Parathyroid adenoma (tissue), 2 donors: Measurements from ENCODE around the gene COASY.
"Not testable (repeated sequence)": the region's sequence is repeated elsewhere in the genome, so short reads cannot be mapped to it uniquely, and the experiment has no call there.

Experiments
- H2AFZ ChIP-seq: fragments of 300-600 bp; sonication (generic); one replicate; pipeline ENCODE4 v1.7.0; 2017; ENCODE audit warnings: antibody characterized with exemption, mild to moderate bottlenecking
- H3K27ac ChIP-seq: fragments of 300-600 bp; sonication (generic); one replicate; pipeline ENCODE4 v1.7.0; 2017
- H3K27me3 ChIP-seq: fragments of 300-600 bp; sonication (generic); one replicate; pipeline ENCODE4 v1.7.0; 2017; ENCODE audit warnings: low read length; ENCODE audit not compliant: control insufficient read depth, insufficient read depth
- H3K36me3 ChIP-seq: fragments of 300-600 bp; sonication (generic); one replicate; pipeline ENCODE4 v1.7.0; 2017; ENCODE audit warnings: low read length; ENCODE audit not compliant: control insufficient read depth, insufficient read depth
- H3K4me1 ChIP-seq: fragments of 300-600 bp; sonication (generic); one replicate; pipeline ENCODE4 v1.7.0; 2017; ENCODE audit warnings: control low read depth
- H3K4me2 ChIP-seq: fragments of 300-600 bp; sonication (generic); one replicate; pipeline ENCODE4 v1.7.0; 2017; ENCODE audit warnings: low read length
- H3K4me3 ChIP-seq: fragments of 300-600 bp; sonication (generic); one replicate; pipeline ENCODE4 v1.7.0; 2017; ENCODE audit warnings: low read depth, low read length
- H3K79me2 ChIP-seq: fragments of 300-600 bp; sonication (generic); one replicate; pipeline ENCODE4 v1.7.0; 2017; ENCODE audit warnings: control low read depth
- H3K9ac ChIP-seq: fragments of 300-600 bp; sonication (generic); one replicate; pipeline ENCODE4 v1.7.0; 2017; ENCODE audit warnings: mild to moderate bottlenecking
- H3K9me3 ChIP-seq: fragments of 300-600 bp; sonication (generic); one replicate; pipeline ENCODE4 v1.7.0; 2017; ENCODE audit warnings: low read length; ENCODE audit not compliant: control insufficient read depth
- TF ChIP-seq, protein P1 (sequence below): fragments of 300-600 bp; sonication (generic); IDR thresholded peaks from one replicate; pipeline ENCODE4 v1.7.0; 2017; ENCODE audit warnings: antibody characterized with exemption, mild to moderate bottlenecking
- donor health status: primary hyperparathyroidism.

The COASY gene

DNA sequence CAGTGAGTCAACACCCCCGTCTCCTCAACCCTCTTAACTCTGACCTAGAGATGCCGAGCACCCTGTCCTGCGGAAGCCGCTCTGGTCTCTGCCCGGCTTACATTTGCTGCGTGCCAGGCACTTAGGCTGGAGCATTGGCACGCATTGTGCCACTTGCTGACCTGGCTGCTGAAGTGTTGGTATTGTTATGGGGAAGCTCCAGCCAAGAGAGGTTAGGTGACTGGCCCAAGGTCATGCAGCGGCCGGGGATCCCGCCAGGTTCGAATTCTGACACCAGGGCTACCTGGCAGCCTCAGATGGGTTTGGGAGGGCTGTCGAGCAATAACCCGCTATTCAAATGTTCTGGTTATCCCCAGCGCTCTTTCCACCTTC lies 14.3 kb upstream of the COASY start:
- H3K9ac ChIP-seq = no peak overlapping the region
- H3K4me2 ChIP-seq = no peak overlapping the region
- no peak overlapping the region for H3K27ac ChIP-seq
- H3K36me3 ChIP-seq = no peaks in the 10 kb centered on the region
- no peaks in the 10 kb centered on the region for H3K27me3 ChIP-seq
- H3K4me1 ChIP-seq = no peaks in the 10 kb centered on the region
- H3K9me3 ChIP-seq = no peaks in the 10 kb centered on the region
- peak overlapping the region; percentile 69 for H2AFZ ChIP-seq
- no peaks in the 10 kb centered on the region for H3K79me2 ChIP-seq
- no peak overlapping the region for H3K4me3 ChIP-seq
- TF ChIP-seq, protein P1, sequence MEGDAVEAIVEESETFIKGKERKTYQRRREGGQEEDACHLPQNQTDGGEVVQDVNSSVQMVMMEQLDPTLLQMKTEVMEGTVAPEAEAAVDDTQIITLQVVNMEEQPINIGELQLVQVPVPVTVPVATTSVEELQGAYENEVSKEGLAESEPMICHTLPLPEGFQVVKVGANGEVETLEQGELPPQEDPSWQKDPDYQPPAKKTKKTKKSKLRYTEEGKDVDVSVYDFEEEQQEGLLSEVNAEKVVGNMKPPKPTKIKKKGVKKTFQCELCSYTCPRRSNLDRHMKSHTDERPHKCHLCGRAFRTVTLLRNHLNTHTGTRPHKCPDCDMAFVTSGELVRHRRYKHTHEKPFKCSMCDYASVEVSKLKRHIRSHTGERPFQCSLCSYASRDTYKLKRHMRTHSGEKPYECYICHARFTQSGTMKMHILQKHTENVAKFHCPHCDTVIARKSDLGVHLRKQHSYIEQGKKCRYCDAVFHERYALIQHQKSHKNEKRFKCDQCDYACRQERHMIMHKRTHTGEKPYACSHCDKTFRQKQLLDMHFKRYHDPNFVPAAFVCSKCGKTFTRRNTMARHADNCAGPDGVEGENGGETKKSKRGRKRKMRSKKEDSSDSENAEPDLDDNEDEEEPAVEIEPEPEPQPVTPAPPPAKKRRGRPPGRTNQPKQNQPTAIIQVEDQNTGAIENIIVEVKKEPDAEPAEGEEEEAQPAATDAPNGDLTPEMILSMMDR = no peak

DNA sequence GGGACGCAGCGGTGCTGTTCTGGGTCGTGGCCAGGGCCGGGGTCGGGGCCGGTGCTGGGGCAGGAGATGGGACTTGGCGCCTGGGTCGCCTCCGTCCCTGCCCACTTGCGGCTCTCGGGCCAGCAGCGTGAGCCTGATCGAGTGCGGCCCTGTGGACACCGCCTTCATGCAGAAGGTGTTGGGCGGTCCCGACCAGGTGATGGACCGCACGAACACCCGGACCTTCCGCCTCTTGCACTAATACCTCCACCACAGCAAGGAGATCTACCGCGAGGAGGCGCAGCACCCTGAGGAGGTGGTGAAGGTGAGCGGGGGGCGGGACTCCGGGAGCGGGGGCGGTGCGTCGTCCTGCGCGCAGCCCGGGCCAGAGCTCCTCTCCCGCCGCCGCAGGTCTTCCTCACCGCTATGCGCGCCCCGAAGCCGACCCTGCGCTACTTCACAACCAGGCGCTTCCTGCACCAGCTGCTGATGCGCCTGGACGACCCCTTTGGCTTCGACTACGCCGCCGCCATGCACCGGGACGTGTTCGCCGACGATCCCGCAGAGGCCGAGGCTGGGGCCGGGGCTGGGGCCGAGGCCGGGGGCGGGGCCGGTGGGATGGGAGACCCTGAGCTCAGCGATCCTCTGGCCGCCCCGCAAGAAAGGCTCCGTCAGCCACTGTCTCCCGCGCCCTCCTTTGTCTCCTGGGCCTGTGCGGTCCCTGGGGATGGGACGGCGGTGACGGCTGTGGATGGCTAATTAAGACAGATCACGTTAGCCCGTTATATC lies 13.7 kb upstream of the COASY start:
- peaks cover 2% of the 10 kb centered on the region for H3K4me1 ChIP-seq
- H3K4me2 ChIP-seq = peak overlapping the region; percentile 58
- no peak overlapping the region for H3K9ac ChIP-seq
- H3K27me3 ChIP-seq = no peaks in the 10 kb centered on the region
- H2AFZ ChIP-seq = peak overlapping the region; percentile 69
- no peaks in the 10 kb centered on the region for H3K36me3 ChIP-seq
- H3K79me2 ChIP-seq = no peaks in the 10 kb centered on the region
- H3K4me3 ChIP-seq = peak overlapping the region; percentile 46
- TF ChIP-seq, protein P1 = peak; percentile 35
- no peaks in the 10 kb centered on the region for H3K9me3 ChIP-seq
- no peak overlapping the region for H3K27ac ChIP-seq

DNA sequence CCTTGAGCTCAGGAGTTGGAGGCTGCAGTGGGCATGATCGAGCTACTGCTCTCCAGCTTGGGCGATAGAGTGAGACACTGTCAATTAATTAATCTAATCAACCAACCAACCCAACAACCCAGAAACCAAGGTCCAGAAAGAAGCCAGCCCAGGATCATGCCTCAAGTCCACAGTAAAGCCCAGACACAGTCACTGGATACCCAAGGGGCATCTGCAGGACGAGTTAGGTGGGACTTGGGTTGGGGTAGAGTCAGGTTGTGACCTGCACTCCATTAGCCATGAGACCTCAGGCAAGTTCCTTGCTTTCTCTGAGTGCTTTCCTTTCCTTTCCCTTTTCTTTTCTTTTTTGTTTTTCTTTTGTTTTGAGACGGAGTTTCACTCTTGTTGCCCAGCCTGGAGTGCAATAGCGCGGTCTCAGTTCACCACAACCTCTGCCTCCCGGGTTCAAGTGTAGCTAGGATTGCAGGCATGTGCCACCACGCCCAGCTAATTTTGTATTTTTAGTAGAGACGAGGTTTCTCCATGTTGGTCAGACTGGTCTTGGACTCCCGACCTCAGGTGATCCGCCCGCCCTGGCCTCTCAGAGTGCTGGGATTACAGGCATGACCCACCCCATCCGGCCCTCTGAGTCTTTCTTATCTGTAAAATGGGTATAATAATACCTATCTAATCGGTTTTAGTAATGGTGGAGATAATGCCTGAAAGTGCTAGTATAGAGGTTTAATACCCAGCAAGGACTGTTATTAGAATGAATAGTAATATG lies 12.8 kb upstream of the COASY start:
- Histone ChIP-seq H2AFZ (no peak overlapping the region), H3K4me2 (no peak overlapping the region), H3K4me1 (peaks cover 4% of the 10 kb centered on the region), H3K27me3 (no peaks in the 10 kb centered on the region), H3K9ac (no peak overlapping the region), H3K36me3 (no peaks in the 10 kb centered on the region), H3K4me3 (no peak overlapping the region), H3K27ac (no peak overlapping the region), H3K9me3 (no peaks in the 10 kb centered on the region), H3K79me2 (no peaks in the 10 kb centered on the region)
- TF ChIP-seq, protein P1 = no peak

DNA sequence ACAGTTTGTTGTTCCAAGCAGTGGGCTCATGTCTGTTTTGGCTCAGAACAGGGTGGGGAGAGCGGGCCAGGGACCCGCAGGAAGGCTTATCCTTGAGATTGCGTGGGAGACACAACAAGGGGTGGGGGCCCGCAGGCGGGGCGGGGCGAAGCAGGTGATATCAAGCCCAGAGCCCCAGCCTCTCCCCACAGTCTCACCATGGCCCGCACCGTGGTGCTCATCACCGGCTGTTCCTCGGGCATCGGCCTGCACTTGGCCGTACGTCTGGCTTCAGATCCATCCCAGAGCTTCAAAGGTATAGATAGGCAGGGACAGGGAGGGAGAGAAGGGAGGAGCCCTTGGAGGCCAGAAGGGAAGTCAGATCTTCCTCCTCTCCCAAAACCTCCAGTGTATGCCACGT lies 9.2 kb upstream of the COASY start, which contains the start of gene HSD17B1:
Gene HSD17B1, plus strand, starts transcription at position 188 of the 400 bp plus-strand sequence. Its CDS starts 11 bp downstream, at position 199.
- Histone ChIP-seq H3K4me3 (peak within 1 kb of the TSS; percentile 96), H3K4me2 (peak within 1 kb of the TSS; percentile 97), H3K27ac (peak within 1 kb of the TSS; percentile 89)
- H3K9ac ChIP-seq, H3K79me2 ChIP-seq, H3K27me3 ChIP-seq, H3K36me3 ChIP-seq, H3K9me3 ChIP-seq, H3K4me1 ChIP-seq, H2AFZ ChIP-seq: not testable (repeated sequence)

DNA sequence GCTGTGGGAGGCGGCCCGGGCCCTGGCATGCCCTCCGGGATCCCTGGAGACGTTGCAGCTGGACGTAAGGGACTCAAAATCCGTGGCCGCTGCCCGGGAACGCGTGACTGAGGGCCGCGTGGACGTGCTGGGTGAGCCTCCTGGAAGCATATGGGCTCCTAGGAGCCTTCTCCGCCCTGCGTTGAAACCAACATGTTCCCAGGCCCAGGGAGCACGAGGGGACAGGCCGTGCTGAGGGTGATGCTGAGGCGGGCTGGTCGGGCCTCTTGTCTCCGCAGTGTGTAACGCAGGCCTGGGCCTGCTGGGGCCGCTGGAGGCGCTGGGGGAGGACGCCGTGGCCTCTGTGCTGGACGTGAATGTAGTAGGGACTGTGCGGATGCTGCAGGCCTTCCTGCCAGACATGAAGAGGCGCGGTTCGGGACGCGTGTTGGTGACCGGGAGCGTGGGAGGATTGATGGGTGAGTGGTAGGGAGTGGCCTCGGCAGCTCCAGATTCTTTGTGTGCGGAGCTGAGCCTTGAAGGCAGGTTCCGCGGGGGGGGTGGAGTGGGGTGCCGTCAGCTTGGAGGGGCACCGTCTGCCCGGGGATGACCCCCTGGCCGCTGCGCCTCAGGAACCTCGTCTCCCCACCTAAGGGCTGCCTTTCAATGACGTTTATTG lies 8.7 kb upstream of the COASY start:
- Histone ChIP-seq H3K27ac (no peak overlapping the region), H3K9ac (no peak overlapping the region)

More for the DNA sequence above, 8.7 kb upstream of the COASY start:
- H3K4me2 ChIP-seq = no peak overlapping the region
- H3K27me3 ChIP-seq = no peaks in the 10 kb centered on the region
- TF ChIP-seq, protein P1 = no peak
- no peaks in the 10 kb centered on the region for H3K36me3 ChIP-seq
- peaks cover 4% of the 10 kb centered on the region for H3K79me2 ChIP-seq
- peaks cover 4% of the 10 kb centered on the region for H3K4me1 ChIP-seq
- H3K4me3 ChIP-seq = peak overlapping the region; percentile 96
- no peak overlapping the region for H2AFZ ChIP-seq
- no peaks in the 10 kb centered on the region for H3K9me3 ChIP-seq
